WTC11 (cell line): ENCODE data around the gene CTNS. TPM values are rescaled to one million over a fixed set of nuclear protein-coding genes. Genes with fewer than 3 reads are reported as not detected.

Source experiments
- ATF6 ChIP-seq: sonication (generic); formaldehyde crosslinking; IDR thresholded peaks from 2 replicates; pipeline ENCODE4 v1.8.1; 2023; ENCODE audit warnings: mild to moderate bottlenecking, missing genetic modification reagents
- CBFB ChIP-seq: sonication (generic); formaldehyde crosslinking; IDR thresholded peaks from 2 replicates; pipeline ENCODE4 v1.8.1; 2022; ENCODE audit warnings: mild to moderate bottlenecking, low read depth, missing genetic modification reagents
- CDX4 ChIP-seq: fragments of 250-450 bp; sonication (Bioruptor Pico); IDR thresholded peaks from 2 replicates; pipeline ENCODE4 v1.9.0; 2021; ENCODE audit warnings: moderate library complexity, mild to moderate bottlenecking, inconsistent platforms, borderline replicate concordance
- CREB1 ChIP-seq: sonication (generic); formaldehyde crosslinking; IDR thresholded peaks from 2 replicates; pipeline ENCODE4 v1.8.0; 2023; ENCODE audit warnings: mild to moderate bottlenecking, missing genetic modification reagents
- E2F4 ChIP-seq: sonication (generic); formaldehyde crosslinking; IDR thresholded peaks from 2 replicates; pipeline ENCODE4 v1.8.1; 2022; ENCODE audit warnings: low read depth, mild to moderate bottlenecking, moderate library complexity, missing genetic modification reagents, borderline replicate concordance
- HMGA2 ChIP-seq: fragments of 250-450 bp; sonication (Bioruptor Pico); IDR thresholded peaks from 2 replicates; pipeline ENCODE4 v1.4.0; 2021; ENCODE audit warnings: mild to moderate bottlenecking, moderate library complexity
- JUN ChIP-seq: sonication (generic); formaldehyde crosslinking; IDR thresholded peaks from 2 replicates; pipeline ENCODE4 v1.8.0; 2023; ENCODE audit warnings: mild to moderate bottlenecking, missing genetic modification reagents
- MLX ChIP-seq: sonication (generic); formaldehyde crosslinking; IDR thresholded peaks from 2 replicates; pipeline ENCODE4 v1.8.1; 2023; ENCODE audit warnings: mild to moderate bottlenecking, missing genetic modification reagents, moderate library complexity
- NR3C1 ChIP-seq: sonication (generic); formaldehyde crosslinking; conservative IDR thresholded peaks from 2 replicates; pipeline ENCODE4 v1.8.1; 2023; ENCODE audit warnings: low read depth, mild to moderate bottlenecking, missing genetic modification reagents
- SMAD4 ChIP-seq: sonication (generic); formaldehyde crosslinking; IDR thresholded peaks from 2 replicates; pipeline ENCODE4 v1.8.0; 2022; ENCODE audit warnings: mild to moderate bottlenecking, missing genetic modification reagents
- USF1 ChIP-seq: sonication (generic); formaldehyde crosslinking; IDR thresholded peaks from 2 replicates; pipeline ENCODE4 v1.8.0; 2022; ENCODE audit warnings: mild to moderate bottlenecking, missing genetic modification reagents
- USF2 ChIP-seq: sonication (generic); formaldehyde crosslinking; IDR thresholded peaks from 2 replicates; pipeline ENCODE4 v1.8.1; 2023; ENCODE audit warnings: mild to moderate bottlenecking, missing genetic modification reagents, moderate library complexity
- ZBTB21 ChIP-seq: sonication (generic); formaldehyde crosslinking; IDR thresholded peaks from 2 replicates; pipeline ENCODE4 v1.8.1; 2023; ENCODE audit warnings: mild to moderate bottlenecking, missing genetic modification reagents, borderline replicate concordance
- ZNF219 ChIP-seq: sonication (generic); formaldehyde crosslinking; IDR thresholded peaks from 2 replicates; pipeline ENCODE4 v1.8.0; 2023; ENCODE audit warnings: missing genetic modification reagents, mild to moderate bottlenecking, borderline replicate concordance
- ZNF281 ChIP-seq: sonication (generic); formaldehyde crosslinking; IDR thresholded peaks from 2 replicates; pipeline ENCODE4 v1.8.0; 2023; ENCODE audit warnings: mild to moderate bottlenecking, missing genetic modification reagents
- ZNF425 ChIP-seq: fragments of 250-450 bp; sonication (Bioruptor Pico); conservative IDR thresholded peaks from 2 replicates; pipeline ENCODE4 v1.9.0; 2021; ENCODE audit warnings: mild to moderate bottlenecking
- total RNA-seq: library from RNA; stranded (reverse); gene quantifications from 3 replicates; pipeline ENCODE4 v1.2.3, GENCODE V29; 2021

CTNS gene
- total RNA-seq, 1 experiment from 2014 or later, result 10.7 TPM

GRCh38 chr17:3669085-3669347, 32.5 kb downstream of the CTNS start (continued):
- TF ChIP-seq JUN (peak; percentile 61; the same call in 1 of the 2 replicates), HMGA2 (no peak), USF2 (no peak), ZNF425 (CRISPR knock-in tag) (no peak), ZNF281 (peak; percentile 56; the same call in 1 of the 2 replicates), E2F4 (no peak), NR3C1 (CRISPR knock-in tag) (no peak), ZNF219 (CRISPR knock-in tag) (0 out of 2 replicates have a peak, but pooled peaks have one; percentile 37), USF1 (CRISPR knock-in tag) (no peak), MLX (CRISPR knock-in tag) (no peak), ATF6 (CRISPR knock-in tag) (no peak), ZBTB21 (CRISPR knock-in tag) (no peak), CDX4 (CRISPR knock-in tag) (no peak), SMAD4 (CRISPR knock-in tag) (no peak), CBFB (CRISPR knock-in tag) (no peak), CREB1 (CRISPR knock-in tag) (peak; percentile 60; the same call in 1 of the 2 replicates)
